HAP-1 (cell line): Measurements from ENCODE around the gene ITIH2.
"Not testable (repeated sequence)": the region's sequence is repeated elsewhere in the genome, so short reads cannot be mapped to it uniquely, and the experiment has no call there.

ENCODE experiments used
- DNase-seq, 2 experiments: peaks; one replicate each; pipeline ENCODE4 v3.0.0-alpha.2; 2016 to 2020; ENCODE audit warnings: low spot score in 2 of 2
- H3K27me3 ChIP-seq: fragments of 250-450 bp; sonication (Bioruptor Pico); 2 replicates; pipeline ENCODE4 v1.5.1; 2020; ENCODE audit warnings: low read depth, mild to moderate bottlenecking, moderate library complexity
- H3K36me3 ChIP-seq: fragments of 250-450 bp; sonication (Bioruptor Pico); replicated peaks from 2 replicates; pipeline ENCODE4 v1.5.1; 2020; ENCODE audit warnings: mild to moderate bottlenecking
- H3K4me1 ChIP-seq: fragments of 250-450 bp; sonication (Bioruptor Pico); 2 replicates; pipeline ENCODE4 v1.5.1; 2020; ENCODE audit warnings: mild to moderate bottlenecking
- H3K4me3 ChIP-seq: fragments of 250-450 bp; sonication (Bioruptor Pico); 2 replicates; pipeline ENCODE4 v1.5.1; 2020; ENCODE audit warnings: mild to moderate bottlenecking, moderate library complexity
- H3K9me3 ChIP-seq: fragments of 250-450 bp; sonication (Bioruptor Pico); 2 replicates; pipeline ENCODE4 v1.5.1; 2020; ENCODE audit warnings: mild to moderate bottlenecking, moderate library complexity
- in situ Hi-C: fragments of 300-500 bp; cut with MboI; formaldehyde crosslinking; loops from 3 replicates; pipeline ENCODE4 v1.14.3; 2020; ENCODE audit warnings: low sequenced_read_pairs, inconsistent platforms, mixed read lengths

ITIH2 gene

DNA sequence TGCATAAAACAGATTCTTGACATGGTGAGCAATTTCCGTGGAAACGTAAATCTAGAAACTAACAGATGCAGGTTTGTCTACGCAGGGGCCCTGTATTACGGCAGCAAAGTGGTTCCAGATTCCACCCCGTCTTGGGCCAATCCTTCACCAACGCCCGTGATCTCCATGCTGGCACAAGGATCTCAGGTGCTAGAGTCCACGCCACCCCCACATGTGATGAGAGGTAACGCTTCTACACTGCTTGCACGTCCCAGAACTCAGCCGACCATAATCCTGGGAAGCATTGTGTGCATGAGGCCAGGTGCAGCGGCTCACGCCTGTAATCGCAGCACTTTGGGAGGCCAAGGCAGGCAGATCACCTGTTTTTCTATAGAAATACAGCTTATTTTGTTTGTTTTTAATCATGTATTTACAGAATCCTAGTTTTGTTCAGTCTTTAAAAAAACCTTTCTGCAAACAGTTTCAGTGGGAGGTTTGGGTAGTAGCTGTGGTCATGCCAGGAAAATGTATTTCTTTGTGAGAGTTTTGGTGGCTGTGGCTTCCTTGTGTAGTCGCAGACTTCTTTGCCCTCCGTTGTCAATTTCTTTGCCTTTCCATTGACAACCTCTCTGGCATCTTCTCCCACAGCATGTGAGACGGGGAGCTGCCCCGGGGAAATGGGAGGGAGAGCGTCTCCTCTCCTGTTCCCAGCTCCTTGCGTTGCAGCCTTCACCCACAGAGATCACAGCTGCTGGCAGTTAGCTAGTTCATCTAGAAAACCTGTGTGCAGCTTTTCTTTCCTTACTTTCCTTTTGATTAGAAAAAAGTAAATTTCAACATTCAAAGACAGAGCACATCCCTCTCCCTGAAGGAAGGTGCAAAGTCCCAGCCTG is 35.7 kb downstream of the ITIH2 start:
- no peak for DNase-seq
- in situ Hi-C loops: no loop called here
- Histone ChIP-seq H3K36me3 (no peaks in the 10 kb centered on the region), H3K4me3 (no peak overlapping the region), H3K9me3 (no peaks in the 10 kb centered on the region), H3K27me3 (no peaks in the 10 kb centered on the region), H3K4me1 (peaks cover 7% of the 10 kb centered on the region)

DNA sequence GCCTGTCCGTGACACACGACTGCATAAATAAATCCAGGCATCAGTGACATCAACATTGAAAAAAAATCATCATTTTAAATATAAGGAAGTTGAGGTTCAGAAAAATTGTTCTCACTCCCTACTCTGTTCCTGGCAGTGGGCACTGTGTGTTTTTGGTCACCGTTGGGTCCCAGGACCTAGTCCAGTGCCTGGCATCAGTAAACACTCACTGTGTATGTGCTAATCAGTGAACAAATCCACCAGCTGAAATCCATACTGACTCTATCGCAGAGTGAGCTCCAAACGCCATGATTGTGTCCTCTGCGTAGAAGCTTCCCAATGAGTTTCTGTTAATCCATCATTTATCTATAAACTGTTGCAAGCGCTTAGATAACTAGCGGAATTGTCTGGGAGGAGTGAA is 41.2 kb downstream of the ITIH2 start:
- Histone ChIP-seq H3K9me3 (no peaks in the 10 kb centered on the region), H3K27me3 (no peaks in the 10 kb centered on the region), H3K4me1 (peaks cover 7% of the 10 kb centered on the region), H3K36me3 (no peaks in the 10 kb centered on the region), H3K4me3 (no peak overlapping the region)
- no peak for DNase-seq
- in situ Hi-C loops: no loop called here

DNA sequence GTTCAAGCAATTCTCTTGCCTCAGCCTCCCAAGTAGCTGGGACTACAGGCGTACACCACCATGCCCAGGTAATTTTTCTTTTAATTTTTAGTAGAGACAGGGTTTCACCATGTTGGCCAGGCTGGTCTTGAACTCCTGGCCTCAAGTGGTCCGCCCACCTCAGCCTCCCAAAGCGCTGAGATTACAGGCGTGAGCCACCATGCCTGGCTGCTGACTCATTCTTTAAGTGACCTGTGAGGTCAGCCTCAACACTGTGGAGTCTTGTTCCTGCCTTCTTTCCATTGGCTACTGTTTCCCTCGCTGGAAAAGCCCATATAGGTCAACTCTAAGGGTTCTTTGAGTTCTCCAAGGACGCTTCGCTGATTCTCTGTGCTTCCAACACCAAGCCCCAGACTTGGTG is 45.5 kb downstream of the ITIH2 start:
- H3K4me3 ChIP-seq, in situ Hi-C loops, H3K27me3 ChIP-seq, H3K9me3 ChIP-seq, H3K4me1 ChIP-seq, DNase-seq: not testable (repeated sequence)
- H3K36me3 ChIP-seq: peaks cover 16% of the 10 kb centered on the region

- no peak for DNase-seq
- Histone ChIP-seq H3K4me3 (no peak overlapping the region), H3K9me3 (no peaks in the 10 kb centered on the region), H3K4me1 (no peaks in the 10 kb centered on the region; the same call in 1 of the 2 replicates), H3K36me3 (peaks cover 19% of the 10 kb centered on the region), H3K27me3 (no peaks in the 10 kb centered on the region)
- in situ Hi-C loops: no loop called here
Observed at GRCh38 chr10:7750222-7750621, 47.1 kb downstream of the ITIH2 start.

- H3K27me3 ChIP-seq: no peaks in the 10 kb centered on the region
- no peak overlapping the region for H3K4me3 ChIP-seq
- H3K36me3 ChIP-seq: peaks cover 26% of the 10 kb centered on the region
- H3K9me3 ChIP-seq: no peaks in the 10 kb centered on the region
- H3K4me1 ChIP-seq: no peaks in the 10 kb centered on the region; the same call in 1 of the 2 replicates
- in situ Hi-C loops: no loop called here
- no peak for DNase-seq
Observed at GRCh38 chr10:7752251-7752650, 49.1 kb downstream of the ITIH2 start.

DNA sequence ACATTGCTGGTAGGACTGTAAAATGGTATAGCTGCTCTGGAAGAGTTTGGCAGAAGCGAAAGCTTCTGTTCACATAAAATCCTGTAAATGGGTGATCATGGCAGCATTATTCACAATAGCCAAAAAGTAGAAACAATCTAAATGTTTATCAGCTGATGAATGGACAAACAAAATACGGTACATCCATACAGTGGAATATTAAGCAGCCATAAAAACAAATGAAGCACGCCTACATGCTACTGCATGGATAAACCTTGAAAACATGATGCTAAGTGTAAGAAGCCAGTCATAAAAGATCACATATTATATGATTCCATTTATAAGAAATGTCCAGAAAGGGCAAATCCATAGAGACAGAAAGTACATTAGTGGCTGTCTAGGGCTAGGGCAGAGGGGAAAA is 52.0 kb downstream of the ITIH2 start:
- Histone ChIP-seq H3K4me1 (no peaks in the 10 kb centered on the region; the same call in 1 of the 2 replicates), H3K9me3 (no peaks in the 10 kb centered on the region), H3K27me3 (no peaks in the 10 kb centered on the region), H3K36me3 (peaks cover 35% of the 10 kb centered on the region), H3K4me3 (no peak overlapping the region)
- DNase-seq: no peak
- in situ Hi-C loops: no loop called here

DNA sequence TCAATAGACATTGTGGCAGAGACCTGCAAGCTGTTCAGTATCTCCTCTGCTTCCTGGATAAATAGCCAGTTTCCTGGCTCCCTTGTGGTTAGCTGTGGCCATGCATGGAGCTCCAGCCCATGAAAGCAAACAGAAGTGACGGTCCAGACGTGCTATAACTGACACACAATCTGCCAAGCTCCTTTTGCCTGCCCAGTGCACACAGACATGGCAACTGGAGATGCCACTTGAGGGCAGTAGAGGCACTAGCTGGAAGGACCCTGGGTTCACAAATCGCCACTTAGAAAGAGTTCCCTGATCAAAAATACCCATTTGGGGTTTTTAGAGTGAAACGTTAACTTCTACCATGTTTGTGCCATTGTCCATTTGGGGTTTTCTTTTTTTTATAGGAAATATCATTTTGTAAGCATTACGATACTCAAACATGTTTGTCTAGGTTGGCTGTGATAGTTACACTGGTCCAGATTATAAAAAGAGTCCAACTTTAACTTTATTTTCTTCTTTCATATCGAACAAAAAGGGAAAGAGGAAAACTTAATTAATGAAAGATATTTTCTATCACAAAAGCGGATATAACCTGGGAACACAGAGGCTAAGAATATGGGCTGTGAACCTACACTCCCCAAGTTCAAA is 53.4 kb downstream of the ITIH2 start:
- Histone ChIP-seq H3K36me3 (peaks cover 41% of the 10 kb centered on the region), H3K9me3 (no peaks in the 10 kb centered on the region), H3K4me1 (no peaks in the 10 kb centered on the region), H3K27me3 (no peaks in the 10 kb centered on the region), H3K4me3 (no peak overlapping the region)
- in situ Hi-C loops: no loop called here
- peak in 1 of 2 experiments; percentile 15 for DNase-seq

DNA sequence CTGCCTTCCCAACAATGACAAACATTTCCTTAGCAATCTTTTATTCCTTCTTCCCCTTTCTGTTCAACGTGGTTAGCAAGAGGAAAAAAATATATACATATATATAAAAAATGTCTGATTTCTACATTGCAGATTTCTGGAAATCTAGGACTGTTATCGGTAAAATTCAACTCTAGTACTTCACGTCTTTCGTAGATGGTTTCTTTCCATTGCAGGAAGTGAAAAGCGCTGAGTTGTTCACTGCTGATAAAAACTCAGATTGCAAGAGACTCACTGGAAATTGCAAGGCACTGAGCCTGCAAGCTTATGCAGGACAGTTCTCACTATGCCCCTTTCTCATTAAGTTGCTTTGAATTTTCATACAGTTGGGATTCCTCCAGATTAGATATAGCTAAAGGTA is 60.8 kb downstream of the ITIH2 start:
- in situ Hi-C loops: no loop called here
- no peaks in the 10 kb centered on the region for H3K9me3 ChIP-seq
- peaks cover 39% of the 10 kb centered on the region for H3K36me3 ChIP-seq
- no peaks in the 10 kb centered on the region for H3K27me3 ChIP-seq
- no peak overlapping the region for H3K4me3 ChIP-seq
- no peaks in the 10 kb centered on the region for H3K4me1 ChIP-seq
- DNase-seq: no peak

DNA sequence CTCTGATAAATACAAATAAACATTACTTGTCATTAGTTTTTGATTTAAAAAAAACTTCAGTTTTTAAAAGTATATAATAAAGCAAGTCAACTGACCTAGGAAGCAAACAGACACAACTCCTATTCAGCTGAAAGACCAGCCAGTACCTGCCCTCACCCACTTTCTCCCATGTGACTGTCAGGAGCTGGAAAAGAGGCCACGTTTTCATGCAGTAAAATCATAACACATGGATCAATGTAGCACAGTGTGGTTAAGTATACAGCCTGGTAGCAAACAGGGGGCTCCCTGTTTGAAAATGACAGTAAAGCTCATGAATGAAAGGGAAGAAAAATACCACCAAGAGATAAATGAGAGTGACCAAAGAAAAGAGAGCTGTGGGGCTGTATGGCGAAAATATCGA is 63.1 kb downstream of the ITIH2 start:
- DNase-seq: no peak
- no peaks in the 10 kb centered on the region for H3K4me1 ChIP-seq
- in situ Hi-C loops: no loop called here
- no peaks in the 10 kb centered on the region for H3K9me3 ChIP-seq
- no peaks in the 10 kb centered on the region for H3K27me3 ChIP-seq
- H3K4me3 ChIP-seq: no peak overlapping the region
- peaks cover 49% of the 10 kb centered on the region for H3K36me3 ChIP-seq

DNA sequence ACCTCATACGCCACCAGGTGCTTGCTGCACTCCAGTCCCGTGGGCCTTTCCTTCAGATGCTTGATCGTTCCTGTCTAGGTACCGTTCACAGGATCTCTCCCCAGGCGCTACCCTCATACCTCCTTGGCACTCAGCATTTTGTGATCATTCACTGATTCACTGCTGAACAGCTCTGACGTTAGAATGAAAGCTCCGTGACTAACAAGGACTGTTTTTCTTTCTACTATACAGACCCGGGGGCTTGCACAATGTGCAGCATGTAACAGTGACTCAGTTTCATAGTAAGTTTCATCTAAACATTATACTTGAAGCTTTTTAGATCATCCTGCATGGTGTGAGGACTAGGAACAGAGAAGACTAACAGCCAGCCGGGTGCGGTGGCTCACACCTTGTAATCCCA is 64.1 kb downstream of the ITIH2 start:
- no peak for DNase-seq
- in situ Hi-C loops: no loop called here
- no peaks in the 10 kb centered on the region for H3K4me1 ChIP-seq
- no peak overlapping the region for H3K4me3 ChIP-seq
- peaks cover 48% of the 10 kb centered on the region for H3K36me3 ChIP-seq
- H3K9me3 ChIP-seq: no peaks in the 10 kb centered on the region
- no peaks in the 10 kb centered on the region for H3K27me3 ChIP-seq

GRCh38 chr10:7768417-7768816 is 65.3 kb downstream of the ITIH2 start:
- no peak for DNase-seq
- H3K9me3 ChIP-seq: no peaks in the 10 kb centered on the region
- no peaks in the 10 kb centered on the region for H3K4me1 ChIP-seq
- in situ Hi-C loops: no loop called here
- H3K27me3 ChIP-seq: no peaks in the 10 kb centered on the region
- H3K4me3 ChIP-seq: no peak overlapping the region
- H3K36me3 ChIP-seq: peaks cover 44% of the 10 kb centered on the region

DNA sequence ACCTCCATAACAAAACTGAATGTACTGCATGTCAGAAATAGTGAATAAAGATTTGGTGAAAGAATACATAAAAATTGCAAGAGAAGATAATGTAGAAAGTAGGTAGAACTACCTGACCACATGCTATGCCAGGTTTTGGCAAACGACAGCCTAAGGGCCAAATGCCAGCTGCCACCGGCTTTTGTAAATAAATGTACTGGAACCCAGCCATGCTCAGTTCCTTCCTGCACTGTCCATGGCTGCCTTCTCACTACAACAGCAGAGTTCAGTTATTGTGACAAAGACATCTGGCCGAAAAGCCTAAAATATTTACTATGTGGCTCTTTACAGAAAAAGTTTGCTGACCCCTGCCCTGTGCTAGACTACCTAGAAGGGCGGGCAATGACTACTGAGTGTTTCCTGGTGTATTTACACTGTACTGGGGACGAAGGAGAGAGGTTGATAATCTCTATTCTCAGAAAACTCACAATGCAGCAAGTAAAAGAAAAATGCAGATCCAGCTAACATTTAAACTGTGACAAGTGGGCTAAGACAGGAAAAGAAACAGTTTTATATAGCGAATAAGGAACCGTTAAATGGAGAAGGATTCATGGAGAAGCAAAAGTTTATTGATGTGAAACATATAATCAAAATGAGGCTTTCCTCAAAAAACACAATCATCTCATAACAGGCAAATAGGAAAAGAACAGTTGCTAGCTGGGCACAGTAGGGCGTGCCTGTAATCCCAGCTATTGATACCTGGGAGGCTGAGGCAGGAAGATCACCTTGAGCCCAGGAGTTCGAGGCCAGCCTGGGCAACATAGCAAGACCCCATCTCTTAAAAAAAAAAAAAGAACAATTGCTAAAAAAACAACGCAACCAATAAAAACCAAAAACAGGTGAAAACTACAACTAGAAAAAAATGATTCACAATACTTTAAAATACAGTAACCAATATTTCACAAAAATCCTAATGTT is 71.0 kb downstream of the ITIH2 start:
- in situ Hi-C loops: no loop called here
- Histone ChIP-seq H3K4me1 (no peaks in the 10 kb centered on the region), H3K27me3 (no peaks in the 10 kb centered on the region), H3K9me3 (no peaks in the 10 kb centered on the region), H3K36me3 (peaks cover 50% of the 10 kb centered on the region), H3K4me3 (no peak overlapping the region)
- no peak for DNase-seq

DNA sequence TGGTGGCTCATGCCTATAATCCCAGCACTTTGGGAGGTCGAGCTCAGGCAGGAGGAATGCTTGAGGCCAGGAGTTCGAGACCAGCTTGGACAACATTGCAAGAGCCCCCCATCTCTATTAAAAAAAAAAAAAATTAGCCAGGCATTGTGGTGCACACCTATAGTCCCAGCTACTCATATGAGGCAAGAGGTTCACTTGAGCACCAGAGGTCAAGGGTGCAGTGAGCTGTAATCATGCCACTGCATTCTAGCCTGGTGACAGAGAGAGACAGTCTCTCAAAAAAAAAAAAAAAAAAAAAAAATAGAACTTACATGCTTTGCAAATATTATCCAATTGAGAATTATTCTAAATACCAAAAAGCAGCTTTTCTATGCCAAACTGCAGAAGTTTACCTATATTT is 73.7 kb downstream of the ITIH2 start:
- no peaks in the 10 kb centered on the region for H3K4me1 ChIP-seq
- H3K36me3 ChIP-seq: peaks cover 48% of the 10 kb centered on the region
- in situ Hi-C loops: no loop called here
- H3K27me3 ChIP-seq: no peaks in the 10 kb centered on the region
- no peaks in the 10 kb centered on the region for H3K9me3 ChIP-seq
- H3K4me3 ChIP-seq: no peak overlapping the region
- no peak for DNase-seq
